Germinal center (tissue), 1 donor: ENCODE results near the gene SP2.

ENCODE experiments used
- DNase-seq: peaks from one replicate; pipeline ENCODE4 v3.0.0; 2012; ENCODE audit warnings: mixed read lengths, low spot score

Gene SP2

DNA sequence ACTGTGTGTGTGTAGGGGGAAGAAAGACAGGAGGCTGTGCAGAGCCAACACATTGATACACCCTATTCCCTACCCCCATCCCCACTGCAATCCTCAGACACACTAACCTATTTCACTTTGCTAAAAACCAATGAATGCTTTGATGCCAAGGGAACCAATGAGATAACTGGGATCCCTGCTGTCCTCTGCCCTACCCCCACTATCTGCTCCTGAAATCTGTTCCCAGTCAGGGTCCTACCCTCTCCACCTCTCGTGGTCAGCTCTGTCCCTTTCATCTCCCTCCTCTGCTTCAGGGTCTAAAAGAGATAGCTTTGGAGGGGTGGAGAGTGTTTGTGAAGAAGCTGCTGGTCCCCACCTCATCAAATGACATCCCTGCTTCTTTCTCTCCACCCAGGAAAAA, 26.0 kb upstream of the SP2 start:
- no peak for DNase-seq

- no peak for DNase-seq
Observed at GRCh38 chr17:47871048-47871447, 25.0 kb upstream of the SP2 start.

DNA sequence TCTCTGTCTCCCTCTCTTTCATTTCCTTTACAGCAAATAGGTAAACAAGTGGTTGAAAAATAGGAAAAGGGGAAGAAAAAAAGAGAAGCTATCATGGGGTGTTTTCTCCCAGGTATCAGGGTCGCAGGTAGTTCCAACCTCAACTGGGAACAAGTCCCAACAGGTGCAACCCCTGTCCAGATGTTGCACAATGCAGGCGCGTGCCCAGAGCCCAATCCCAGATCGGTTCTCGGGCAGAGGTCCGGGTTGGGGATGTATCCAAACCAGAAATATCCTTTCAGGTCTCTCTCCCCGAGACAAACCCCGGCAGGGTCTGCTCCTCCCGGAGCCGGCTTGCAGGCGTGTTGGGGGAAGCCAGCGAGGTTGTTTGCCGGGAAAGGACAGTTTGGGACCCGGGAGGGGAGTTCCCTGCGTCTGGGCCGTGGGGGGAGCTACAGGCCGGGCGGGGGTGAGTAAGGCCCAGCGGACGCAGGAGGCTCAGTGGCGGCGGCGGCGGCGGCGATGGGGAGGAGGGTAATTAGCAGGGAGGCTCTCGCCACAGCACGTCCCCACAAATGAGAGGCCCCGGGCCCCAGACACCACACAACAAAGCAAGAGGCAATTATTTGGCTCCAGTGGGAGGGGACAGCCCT, 23.9 kb upstream of the SP2 start:
- no peak for DNase-seq

DNA sequence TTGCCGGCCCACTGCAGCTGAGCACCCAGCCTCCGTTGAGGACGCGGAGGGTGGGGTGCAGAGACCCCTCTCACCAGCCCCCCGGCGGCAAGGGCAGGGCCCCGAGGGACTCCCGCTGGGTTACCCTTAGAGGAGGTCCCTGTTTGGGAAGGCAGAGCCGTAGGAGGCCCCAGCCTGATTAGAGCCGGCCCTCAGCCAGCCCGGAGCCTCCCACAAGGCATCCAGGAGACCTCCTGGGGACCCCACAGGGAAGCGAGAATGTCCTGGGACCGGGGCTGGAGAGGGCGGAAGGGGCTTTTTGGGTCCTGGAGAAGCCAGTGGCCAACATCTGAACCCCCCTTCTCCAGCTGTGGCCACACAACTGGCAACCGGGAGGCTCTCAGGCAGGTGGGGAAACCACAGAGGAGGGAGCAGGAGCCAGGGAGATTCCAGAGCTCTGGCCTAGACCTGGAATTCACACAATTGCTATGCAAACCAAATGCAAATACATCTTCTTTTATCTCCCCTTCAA, 23.3 kb upstream of the SP2 start:
- no peak for DNase-seq

GRCh38 chr17:47873200-47874090, 22.6 kb upstream of the SP2 start:
- no peak for DNase-seq

- DNase-seq: no peak
Observed at GRCh38 chr17:47875011-47875985, 20.7 kb upstream of the SP2 start.

DNA sequence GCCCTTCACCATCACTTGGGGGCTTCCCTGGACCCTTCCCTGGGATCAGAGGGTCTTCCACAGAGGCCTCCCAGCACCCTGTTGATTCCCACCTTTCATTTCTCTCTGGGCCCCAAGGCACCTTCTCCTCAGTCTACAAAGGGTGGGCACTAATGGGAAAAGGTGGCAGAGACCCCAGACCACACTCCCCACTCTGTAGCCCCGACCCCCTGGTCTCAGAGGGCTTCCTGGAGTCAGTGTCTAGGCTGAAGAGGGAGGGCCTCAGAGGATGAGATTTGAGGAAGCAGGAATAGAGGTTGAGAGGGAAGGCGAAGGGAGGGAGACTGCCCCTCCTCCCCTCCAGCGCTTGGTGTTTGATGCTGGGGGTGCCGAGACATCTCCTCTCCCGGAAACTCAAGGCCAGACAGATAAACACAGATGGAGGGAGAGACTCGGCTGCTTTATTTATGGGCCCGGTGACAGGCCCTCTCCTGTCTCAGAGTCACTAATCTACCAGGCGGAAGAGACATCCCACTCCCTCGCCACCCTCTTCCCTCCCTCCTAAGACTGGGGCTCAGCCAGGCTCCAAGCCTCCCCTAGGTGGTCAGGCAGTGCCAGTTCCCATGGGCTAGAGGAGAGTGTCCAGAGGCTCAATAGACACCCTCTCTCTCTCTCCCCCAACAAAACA, 18.5 kb upstream of the SP2 start:
- no peak for DNase-seq

DNA sequence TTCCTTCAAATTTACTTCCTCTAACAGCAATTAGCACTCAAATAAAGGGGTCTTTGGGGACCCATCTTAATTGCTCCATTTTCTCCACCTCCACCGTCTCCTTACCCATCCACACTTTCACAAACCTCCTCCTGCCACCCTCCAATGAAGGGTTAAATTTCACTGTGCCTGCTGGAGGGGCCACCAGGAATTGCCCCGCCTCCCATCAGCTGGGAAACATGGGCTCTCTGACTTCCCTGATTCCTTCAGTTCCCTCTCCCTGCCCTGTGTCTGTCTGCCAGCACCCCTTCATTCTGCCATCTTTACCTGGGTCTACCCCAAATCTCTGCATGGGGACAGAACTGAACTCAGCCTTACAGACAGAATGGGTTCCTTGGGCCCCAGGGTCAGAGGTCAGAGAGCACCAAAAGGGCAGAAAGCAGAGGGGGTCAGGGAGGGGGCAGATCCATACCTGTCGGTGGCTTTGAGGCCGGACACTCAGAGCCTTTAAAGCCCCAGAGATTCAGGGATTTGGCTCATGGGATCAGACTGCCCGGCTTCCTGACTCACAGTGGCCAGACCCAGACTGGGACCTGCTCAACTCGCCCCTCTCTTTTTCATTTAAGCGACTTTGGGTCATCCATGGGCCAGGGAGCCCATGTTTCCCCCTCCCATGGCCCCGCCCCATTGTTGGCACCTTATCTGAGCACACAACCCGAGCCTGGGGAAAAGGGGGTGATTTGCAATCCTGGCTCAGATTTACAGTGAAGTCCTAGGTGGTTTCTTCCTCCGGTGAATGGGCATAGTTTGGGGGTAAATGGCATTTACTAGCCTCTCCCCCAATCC, 17.6 kb upstream of the SP2 start:
- no peak for DNase-seq

DNA sequence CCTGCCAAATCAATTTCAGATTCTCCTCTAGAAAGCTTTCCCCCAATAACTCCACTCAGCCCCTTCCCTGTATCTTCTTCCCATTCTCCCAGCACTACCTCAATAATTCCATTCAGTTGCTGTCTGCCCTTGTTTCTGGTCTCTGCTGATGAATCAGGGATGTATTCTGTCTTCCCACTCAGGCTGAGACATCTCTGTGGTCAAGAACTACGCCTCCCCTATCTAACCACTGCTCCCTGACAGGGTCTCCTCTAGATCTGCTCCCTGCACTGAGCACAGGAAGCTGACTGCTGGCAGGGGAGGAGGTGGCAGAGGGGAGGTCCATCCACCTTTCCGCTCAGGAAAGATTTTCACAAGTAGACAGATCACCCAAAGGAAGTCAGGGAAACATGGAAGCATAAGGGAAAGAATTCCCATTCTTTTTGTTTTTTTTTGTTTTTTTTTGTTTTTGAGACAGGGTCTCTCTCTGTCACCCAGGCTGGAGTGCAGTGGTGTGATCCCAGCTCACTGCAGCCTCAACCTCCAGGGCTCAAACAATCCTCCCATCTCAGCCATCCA, 16.9 kb upstream of the SP2 start:
- DNase-seq: no peak

DNA sequence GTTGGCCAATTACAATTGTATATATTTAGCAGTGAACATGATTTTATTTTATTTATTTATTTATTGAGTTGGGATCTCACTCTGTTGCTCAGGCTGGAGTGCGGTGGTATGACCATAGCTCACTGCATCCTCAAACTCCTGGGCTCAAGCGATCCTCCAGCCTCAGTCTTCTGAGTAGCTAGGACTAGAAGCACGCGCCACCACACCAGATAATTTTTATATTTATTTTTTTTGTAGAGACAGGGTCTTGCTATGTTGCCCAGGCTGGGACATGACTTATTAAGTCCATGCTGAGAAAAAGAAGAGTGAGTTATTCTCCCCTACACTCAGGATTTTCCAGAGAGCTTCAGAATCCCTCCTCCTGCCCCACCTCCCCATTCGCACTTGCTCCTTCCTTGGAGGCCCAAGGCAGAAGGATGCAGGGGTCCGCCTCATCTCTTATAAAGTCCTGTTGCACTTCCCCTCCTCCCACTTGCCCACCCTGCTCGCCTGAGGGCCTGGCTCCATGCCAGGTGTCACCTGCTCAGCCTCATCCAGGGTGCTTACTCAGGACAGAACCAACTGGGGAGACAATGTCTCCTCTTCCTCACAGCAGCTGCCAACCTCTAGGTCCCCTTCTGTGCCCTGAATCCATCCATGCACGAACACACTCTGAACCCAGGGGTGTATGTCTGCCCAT, 16.1 kb upstream of the SP2 start:
- DNase-seq: no peak

DNA sequence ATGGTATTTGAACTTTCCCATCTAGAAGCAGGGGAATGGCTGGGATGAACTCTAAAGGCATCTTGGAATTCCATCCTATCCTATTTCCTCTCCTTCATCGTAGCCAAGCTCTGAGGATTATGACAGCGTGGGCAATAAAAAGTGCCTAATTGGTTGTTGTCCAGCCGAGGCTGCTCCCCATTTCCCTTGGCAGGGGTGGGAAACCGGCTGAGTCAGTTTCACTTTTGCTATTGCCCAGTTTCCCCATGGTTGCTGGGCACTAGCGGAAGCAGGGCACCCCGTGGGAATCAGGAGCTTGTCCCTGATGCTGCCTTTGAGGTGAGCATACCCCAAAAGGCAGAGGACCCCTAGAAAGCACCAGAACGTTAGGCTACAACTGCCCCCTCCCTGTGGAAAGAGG, 13.8 kb upstream of the SP2 start:
- DNase-seq: no peak

DNA sequence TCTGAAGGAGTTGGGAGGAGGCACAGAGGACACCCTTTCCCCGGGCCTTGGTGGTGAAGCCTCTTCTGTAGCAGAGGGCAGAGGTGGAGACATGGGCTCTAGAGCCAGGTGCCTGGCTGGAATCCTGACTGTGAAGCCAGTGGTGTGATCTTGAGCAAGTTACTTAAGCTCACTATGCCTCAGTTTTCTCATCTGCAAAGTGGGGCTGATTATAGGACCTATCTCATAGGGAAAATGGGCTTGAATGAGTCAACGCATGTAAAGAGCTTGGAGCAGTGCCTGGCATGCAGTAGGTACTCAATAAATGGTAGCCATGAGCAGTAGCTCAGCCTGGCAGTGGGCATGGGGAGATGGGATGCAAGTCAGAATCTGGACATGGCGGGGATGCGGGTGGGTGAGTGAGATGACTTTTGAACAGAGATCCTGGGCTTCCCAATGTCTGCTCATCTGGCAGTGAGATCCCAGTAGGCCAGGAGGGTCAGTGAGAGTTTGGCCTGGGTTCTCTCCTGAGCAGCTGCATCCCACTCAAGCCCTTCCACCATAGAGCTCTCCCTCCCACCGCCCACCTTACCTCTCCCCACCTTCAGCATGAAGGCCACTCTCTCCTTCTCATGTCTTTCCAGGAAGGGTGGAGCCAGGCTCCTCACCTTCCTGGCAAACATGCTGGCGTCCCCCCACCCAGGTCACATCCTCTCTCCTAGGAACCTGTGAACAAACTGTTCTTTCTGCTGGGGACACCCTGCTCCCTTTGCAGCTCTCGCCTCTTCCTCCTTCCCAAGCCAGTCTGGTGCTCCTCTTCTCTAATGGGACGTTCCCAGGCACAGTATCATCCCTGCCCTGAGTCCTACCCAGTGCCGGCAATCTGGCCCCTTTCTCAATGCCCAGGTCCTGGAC, 13.1 kb upstream of the SP2 start:
- no peak for DNase-seq

DNA sequence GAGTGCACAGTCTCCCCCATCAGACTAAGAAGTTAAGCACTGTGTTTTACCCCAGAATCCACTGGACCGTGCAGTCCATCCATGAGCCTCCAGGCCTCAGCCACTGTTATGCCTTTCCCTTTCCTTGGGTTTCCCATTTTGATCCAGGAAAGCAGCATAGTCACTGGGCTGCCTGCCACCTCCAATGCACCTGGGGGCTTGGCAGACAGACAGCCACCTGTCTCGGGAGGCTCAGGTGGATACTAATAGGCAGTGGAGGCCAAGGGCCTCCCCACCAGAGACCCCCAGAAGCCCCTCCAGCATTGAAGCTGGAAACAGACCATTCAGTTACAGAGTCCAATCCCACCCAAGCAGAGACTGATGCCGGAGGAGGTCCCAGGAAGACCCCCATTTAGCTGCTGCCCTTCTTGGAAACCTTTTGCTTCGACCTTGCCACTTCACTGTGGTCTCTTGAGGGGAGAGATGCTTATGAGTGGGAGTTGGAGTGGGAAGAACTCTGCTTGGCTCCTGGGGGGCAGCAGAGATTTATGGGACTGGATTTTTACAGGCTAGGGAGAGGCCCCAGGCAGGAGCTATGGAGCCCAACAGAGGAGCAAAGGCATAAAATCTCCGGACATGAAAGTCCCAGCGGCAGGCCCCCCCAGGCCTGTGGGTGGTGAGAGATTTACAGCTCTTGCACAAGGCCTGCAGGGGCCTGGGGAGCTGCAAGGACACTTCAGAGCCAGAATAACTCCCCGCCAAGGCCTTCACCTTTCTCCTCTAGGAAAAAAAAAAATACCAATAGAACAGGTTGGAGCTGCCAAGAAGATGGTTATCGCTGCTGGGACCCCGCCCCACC, 12.2 kb upstream of the SP2 start:
- DNase-seq: no peak

DNA sequence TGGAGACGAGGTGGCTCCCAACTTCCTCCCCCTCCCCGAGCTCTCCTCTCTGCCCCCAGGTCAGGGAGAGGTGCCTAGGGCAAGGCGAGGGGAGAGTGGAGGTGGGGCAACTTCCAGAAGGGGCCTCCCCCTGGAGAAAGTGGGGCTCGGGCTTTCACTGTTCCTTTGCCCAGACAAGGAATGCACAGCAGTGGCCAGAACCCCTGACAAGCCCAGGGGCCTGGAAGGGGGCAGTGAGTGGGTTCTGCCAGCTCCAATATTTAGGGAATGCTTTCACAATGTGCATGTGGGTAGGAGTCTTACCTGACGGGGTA, 11.7 kb upstream of the SP2 start:
- DNase-seq: no peak

DNA sequence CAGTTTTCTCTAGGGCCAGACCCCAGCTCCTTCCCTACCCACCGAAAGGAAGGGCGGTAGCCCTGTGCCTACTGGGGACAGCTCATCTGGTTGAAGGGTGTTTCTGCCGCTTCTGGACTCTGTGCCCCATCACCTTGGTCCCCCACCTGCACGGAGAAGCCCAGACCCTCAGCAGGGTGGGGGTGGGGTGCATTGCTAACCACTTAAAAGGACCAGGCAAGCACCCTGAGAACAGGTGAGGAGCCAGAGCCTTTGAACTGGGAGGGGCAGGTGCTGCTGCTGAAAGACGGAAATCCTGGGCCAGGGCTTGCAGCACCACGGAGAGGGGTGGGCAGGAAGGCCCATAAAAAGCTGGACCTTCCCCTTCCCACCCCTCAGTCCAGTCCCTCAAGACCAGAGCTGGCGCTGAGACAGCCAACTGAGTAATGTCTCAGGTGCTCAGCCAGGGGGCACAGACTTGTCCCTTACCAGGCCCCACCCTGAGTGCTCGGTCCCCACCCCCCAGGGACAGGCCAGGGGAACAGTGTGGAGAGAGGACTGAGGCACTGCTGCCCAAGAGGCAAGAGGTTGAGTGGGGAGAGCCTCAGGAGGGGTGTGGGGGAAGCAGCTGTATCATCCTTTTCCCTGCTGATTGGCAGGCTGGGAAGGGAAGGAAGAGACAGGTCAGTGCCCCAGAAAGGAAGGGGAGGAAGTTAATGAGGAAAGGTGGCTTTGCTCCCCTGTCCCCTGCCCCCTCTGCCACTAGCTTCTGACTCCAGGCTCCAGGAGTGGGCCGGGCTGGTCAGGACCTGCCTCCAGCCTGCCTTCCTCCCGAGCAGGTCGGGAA, 10.9 kb upstream of the SP2 start:
- no peak for DNase-seq

DNA sequence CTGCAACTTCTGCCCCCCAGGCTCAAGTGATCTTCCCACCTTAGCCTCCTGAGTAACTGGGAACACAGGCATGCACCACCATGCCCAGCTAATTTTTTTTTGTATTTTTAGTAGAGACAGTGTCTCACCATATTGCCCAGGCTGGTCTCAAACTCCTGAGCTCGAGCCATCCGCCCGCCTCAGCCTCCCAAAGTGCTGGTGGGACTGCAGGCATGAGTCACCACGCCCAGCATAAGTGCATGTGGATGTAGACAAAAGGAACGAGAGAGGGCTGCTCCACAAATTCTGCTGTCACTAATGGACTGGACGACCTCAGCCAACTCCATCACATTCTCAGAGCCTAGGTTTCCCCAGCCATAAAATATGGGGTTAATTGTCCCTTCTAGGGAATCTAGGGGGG, 7.7 kb upstream of the SP2 start:
- no peak for DNase-seq
